Activated naive CD4-positive, alpha-beta T cell treated with anti-CD3 and anti-CD28 coated beads for 36 hours (primary cell): Measurements from ENCODE around the gene GRAMD2A. TPM values are rescaled to one million over a fixed set of nuclear protein-coding genes. Genes with fewer than 3 reads are reported as not detected.
A peak's percentile ranks its signal among the peaks of the same experiment; 100 is the strongest.

ENCODE experiments used
- CTCF ChIA-PET: fragments of 350-600 bp; sonication (Branson Sonifier 250); formaldehyde crosslinking; loops from one replicate; lab custom pipeline; 2021; ENCODE audit warnings: antibody characterized with exemption; lab: Charles Lee
- DNase-seq: peaks from one replicate; pipeline ENCODE4 v3.0.0-alpha.2; 2020
- H3K27ac Mint-ChIP-seq: one replicate; pipeline ENCODE4 v1.8.0; 2021; ENCODE audit warnings: mild to moderate bottlenecking, mixed read lengths
- H3K27me3 Mint-ChIP-seq: one replicate; pipeline ENCODE4 v1.8.0; 2021; ENCODE audit warnings: low read depth, mixed read lengths
- H3K36me3 Mint-ChIP-seq: one replicate; pipeline ENCODE4 v1.8.0; 2021; ENCODE audit warnings: low read depth, mixed read lengths
- H3K4me1 Mint-ChIP-seq: one replicate; pipeline ENCODE4 v1.8.0; 2021; ENCODE audit warnings: low read depth, mixed read lengths
- H3K4me3 Mint-ChIP-seq: one replicate; pipeline ENCODE4 v1.8.0; 2021; ENCODE audit warnings: mild to moderate bottlenecking, moderate library complexity, mixed read lengths
- H3K9me3 Mint-ChIP-seq: one replicate; pipeline ENCODE4 v1.8.0; 2021; ENCODE audit warnings: mixed read lengths
- intact Hi-C: fragments of 100-400 bp; cut with micrococcal nuclease; formaldehyde crosslinking; loops from one replicate; pipeline ENCODE4 v1.15.1; 2023
- total RNA-seq, 2 experiments: library from RNA; stranded (reverse); gene quantifications; one replicate each; pipeline ENCODE4 v1.2.3, GENCODE V29; 2021

The GRAMD2A gene
- total RNA-seq, 2 experiments from 2014 or later, result not detected

GRCh38 chr15:72231066-72231832 lies 33.7 kb upstream of the GRAMD2A start, which contains the start of gene PKM:
TSS of gene PKM (minus strand) at chr15:72231190. CDS start at chr15:72219097, 12,093 bp downstream.
- peak within 1 kb of the TSS; percentile 99 for H3K27ac Mint-ChIP-seq
- CTCF ChIA-PET, result interaction anchor here (1.1 to 1.4 kb wide), 4 partner anchors 20 to 54 kb away, joined by 3 to 7 read pairs (median 6); no protein-coding TSS in a partner anchor
- H3K4me1 Mint-ChIP-seq, result peaks cover 25% of the 10 kb centered on the region
- no peaks in the 10 kb centered on the region for H3K27me3 Mint-ChIP-seq
- H3K36me3 Mint-ChIP-seq, result peaks cover 32% of the 10 kb centered on the region
- DNase-seq, result peak; percentile 98
- H3K4me3 Mint-ChIP-seq, result peak within 1 kb of the TSS; percentile 100
- intact Hi-C loops, result loop anchor here (1.0 to 2.0 kb wide), 3 partner anchors 41 to 456 kb away; partner anchors contain the start of genes BBS4, HIGD2B and PARP6
- no peaks in the 10 kb centered on the region for H3K9me3 Mint-ChIP-seq

- CTCF ChIA-PET, result interaction anchor here (1.1 to 1.2 kb wide), 2 partner anchors 19 to 34 kb away, joined by 3 to 7 read pairs; no protein-coding TSS in a partner anchor
- DNase-seq, result peak; percentile 88
- peak overlapping the region; percentile 99 for H3K27ac Mint-ChIP-seq
- H3K36me3 Mint-ChIP-seq, result peaks cover 41% of the 10 kb centered on the region
- peak overlapping the region; percentile 100 for H3K4me3 Mint-ChIP-seq
- H3K4me1 Mint-ChIP-seq, result peaks cover 32% of the 10 kb centered on the region
- intact Hi-C loops, result loop anchor here (1.0 to 2.0 kb wide), 3 partner anchors 42 to 456 kb away; partner anchors contain the start of genes BBS4, HIGD2B and PARP6
- no peaks in the 10 kb centered on the region for H3K9me3 Mint-ChIP-seq
- H3K27me3 Mint-ChIP-seq, result no peaks in the 10 kb centered on the region
Measured at GRCh38 chr15:72230197-72231065, 32.8 kb upstream of the GRAMD2A start.

GRCh38 chr15:72229947-72230196 lies 32.3 kb upstream of the GRAMD2A start:
- peaks cover 34% of the 10 kb centered on the region for H3K4me1 Mint-ChIP-seq
- no peak for DNase-seq
- peak overlapping the region; percentile 96 for H3K27ac Mint-ChIP-seq
- H3K36me3 Mint-ChIP-seq, result peaks cover 43% of the 10 kb centered on the region
- intact Hi-C loops, result loop anchor here (2.0 to 10.0 kb wide), 5 partner anchors 147 to 1765 kb away; partner anchors contain the start of genes ADPGK, BBS4, HEXA and HIGD2B
- CTCF ChIA-PET, result interaction anchor here (1.1 kb wide), 1 partner anchor 19 kb away, joined by 3 read pairs; no protein-coding TSS in a partner anchor
- H3K4me3 Mint-ChIP-seq, result peak overlapping the region; percentile 100
- H3K27me3 Mint-ChIP-seq, result no peaks in the 10 kb centered on the region
- H3K9me3 Mint-ChIP-seq, result no peaks in the 10 kb centered on the region

- H3K9me3 Mint-ChIP-seq, result no peaks in the 10 kb centered on the region
- peak; percentile 67 for DNase-seq
- CTCF ChIA-PET, result interaction anchor here (1.9 kb wide), 1 partner anchor 45 kb away, joined by 9 read pairs; no protein-coding TSS in a partner anchor
- peaks cover 34% of the 10 kb centered on the region for H3K4me1 Mint-ChIP-seq
- H3K36me3 Mint-ChIP-seq, result peaks cover 45% of the 10 kb centered on the region
- peak overlapping the region; percentile 96 for H3K27ac Mint-ChIP-seq
- no peaks in the 10 kb centered on the region for H3K27me3 Mint-ChIP-seq
- H3K4me3 Mint-ChIP-seq, result peak overlapping the region; percentile 100
- intact Hi-C loops, result loop anchor here (5.0 to 10.0 kb wide), 4 partner anchors 148 to 1765 kb away; partner anchors contain the start of genes ADPGK, HEXA, PML and STOML1
Measured at GRCh38 chr15:72229076-72229946, 31.7 kb upstream of the GRAMD2A start.

GRCh38 chr15:72227720-72228119 lies 30.1 kb upstream of the GRAMD2A start:
- peak; percentile 34 for DNase-seq
- H3K9me3 Mint-ChIP-seq, result no peaks in the 10 kb centered on the region
- CTCF ChIA-PET, result interaction anchor here (0.7 to 5.5 kb wide), 8 partner anchors 11 to 60 kb away, joined by 3 to 36 read pairs (median 8); no protein-coding TSS in a partner anchor
- peak overlapping the region; percentile 96 for H3K27ac Mint-ChIP-seq
- peak overlapping the region; percentile 100 for H3K4me3 Mint-ChIP-seq
- no peaks in the 10 kb centered on the region for H3K27me3 Mint-ChIP-seq
- H3K36me3 Mint-ChIP-seq, result peaks cover 60% of the 10 kb centered on the region
- H3K4me1 Mint-ChIP-seq, result peaks cover 44% of the 10 kb centered on the region
- intact Hi-C loops, result loop anchor here (1.0 to 10.0 kb wide), 10 partner anchors 10 to 1767 kb away; partner anchors contain the start of genes ADPGK, HEXA, MYO9A and NEO1

- CTCF ChIA-PET, result interaction anchor here (1.0 to 5.5 kb wide), 15 partner anchors 11 to 149 kb away, joined by 3 to 36 read pairs (median 6); partner anchors contain the start of gene HEXA
- Mint-ChIP-seq H3K27ac (peak overlapping the region; percentile 96), H3K27me3 (no peaks in the 10 kb centered on the region), H3K4me1 (peaks cover 44% of the 10 kb centered on the region), H3K4me3 (peak overlapping the region; percentile 100), H3K36me3 (peaks cover 65% of the 10 kb centered on the region), H3K9me3 (no peaks in the 10 kb centered on the region)
- intact Hi-C loops, result loop anchor here (2.0 to 10.0 kb wide), 5 partner anchors 150 to 1768 kb away; partner anchors contain the start of genes ADPGK, HEXA, NEO1 and PML
- peak; percentile 77 for DNase-seq
Measured at GRCh38 chr15:72227192-72227586, 29.6 kb upstream of the GRAMD2A start.

- CTCF ChIA-PET, result interaction anchor here (5.5 kb wide), 1 partner anchor 15 kb away, joined by 36 read pairs; no protein-coding TSS in a partner anchor
- DNase-seq, result no peak
- intact Hi-C loops, result loop anchor here (10.0 kb wide), 1 partner anchor 1772 kb away; the partner anchor contains the start of genes PML and STOML1
- H3K27me3 Mint-ChIP-seq, result no peaks in the 10 kb centered on the region
- H3K4me1 Mint-ChIP-seq, result peaks cover 70% of the 10 kb centered on the region
- H3K9me3 Mint-ChIP-seq, result no peaks in the 10 kb centered on the region
- H3K36me3 Mint-ChIP-seq, result peaks cover 81% of the 10 kb centered on the region
- H3K4me3 Mint-ChIP-seq, result no peak overlapping the region
- H3K27ac Mint-ChIP-seq, result peak overlapping the region; percentile 25
Measured at GRCh38 chr15:72223278-72223677, 25.7 kb upstream of the GRAMD2A start.

GRCh38 chr15:72222393-72222792 lies 24.8 kb upstream of the GRAMD2A start:
- Mint-ChIP-seq H3K9me3 (no peaks in the 10 kb centered on the region), H3K4me3 (no peak overlapping the region), H3K4me1 (peaks cover 70% of the 10 kb centered on the region), H3K27me3 (no peaks in the 10 kb centered on the region), H3K27ac (peak overlapping the region; percentile 25), H3K36me3 (peaks cover 82% of the 10 kb centered on the region)
- CTCF ChIA-PET, result interaction anchor here (0.6 to 3.3 kb wide), 5 partner anchors 12 to 537 kb away, joined by 3 to 18 read pairs (median 5); partner anchors contain the start of gene GRAMD2A
- intact Hi-C loops, result loop anchor here (10.0 kb wide), 1 partner anchor 1772 kb away; the partner anchor contains the start of genes PML and STOML1
- DNase-seq, result no peak

- H3K36me3 Mint-ChIP-seq, result peaks cover 72% of the 10 kb centered on the region
- peak overlapping the region; percentile 25 for H3K27ac Mint-ChIP-seq
- peaks cover 60% of the 10 kb centered on the region for H3K4me1 Mint-ChIP-seq
- no peak for DNase-seq
- H3K9me3 Mint-ChIP-seq, result no peaks in the 10 kb centered on the region
- no peak overlapping the region for H3K4me3 Mint-ChIP-seq
- H3K27me3 Mint-ChIP-seq, result no peaks in the 10 kb centered on the region
- intact Hi-C loops, result loop anchor here (10.0 kb wide), 1 partner anchor 1774 kb away; the partner anchor contains the start of genes PML and STOML1
- CTCF ChIA-PET, result interaction anchor here (2.2 to 3.3 kb wide), 2 partner anchors 22 to 53 kb away, joined by 6 to 18 read pairs; partner anchors contain the start of gene GRAMD2A
Measured at GRCh38 chr15:72220687-72221086, 23.1 kb upstream of the GRAMD2A start.

- no peak for DNase-seq
- peak overlapping the region; percentile 75 for H3K27ac Mint-ChIP-seq
- CTCF ChIA-PET, result interaction anchor here (1.0 to 3.2 kb wide), 4 partner anchors 10 to 18 kb away, joined by 4 to 13 read pairs (median 5); no protein-coding TSS in a partner anchor
- H3K4me1 Mint-ChIP-seq, result peaks cover 35% of the 10 kb centered on the region
- H3K4me3 Mint-ChIP-seq, result no peak overlapping the region
- no peaks in the 10 kb centered on the region for H3K27me3 Mint-ChIP-seq
- H3K36me3 Mint-ChIP-seq, result peaks cover 62% of the 10 kb centered on the region
- intact Hi-C loops, result no loop called here
- no peaks in the 10 kb centered on the region for H3K9me3 Mint-ChIP-seq
Measured at GRCh38 chr15:72217216-72217615, 19.6 kb upstream of the GRAMD2A start.
